HT1080 (cell line): ENCODE measurements around the gene DNM3. TPM values are rescaled to one million over a fixed set of nuclear protein-coding genes. Genes with fewer than 3 reads are reported as not detected.
"Not testable (repeated sequence)": the region's sequence is repeated elsewhere in the genome, so short reads cannot be mapped to it uniquely, and the experiment has no call there.

Experiments used
- DNase-seq: peaks from one replicate; pipeline ENCODE4 v3.0.0-alpha.2; 2015; ENCODE audit warnings: low read depth
- total RNA-seq: library from RNA; depleted of rRNA; stranded (reverse); fragments of >200 nt; shearing (Covaris generic); gene quantifications from 2 replicates; pipeline ENCODE4 v1.2.3, GENCODE V29; 2014

The DNM3 gene
- total RNA-seq, 1 experiment from 2014 or later: 1.8 TPM

- DNase-seq: no peak
Measured at GRCh38 chr1:172273647-172274396, 432.5 kb downstream of the DNM3 start.

GRCh38 chr1:172275478-172275877 is 434.2 kb downstream of the DNM3 start:
- no peak for DNase-seq

DNA sequence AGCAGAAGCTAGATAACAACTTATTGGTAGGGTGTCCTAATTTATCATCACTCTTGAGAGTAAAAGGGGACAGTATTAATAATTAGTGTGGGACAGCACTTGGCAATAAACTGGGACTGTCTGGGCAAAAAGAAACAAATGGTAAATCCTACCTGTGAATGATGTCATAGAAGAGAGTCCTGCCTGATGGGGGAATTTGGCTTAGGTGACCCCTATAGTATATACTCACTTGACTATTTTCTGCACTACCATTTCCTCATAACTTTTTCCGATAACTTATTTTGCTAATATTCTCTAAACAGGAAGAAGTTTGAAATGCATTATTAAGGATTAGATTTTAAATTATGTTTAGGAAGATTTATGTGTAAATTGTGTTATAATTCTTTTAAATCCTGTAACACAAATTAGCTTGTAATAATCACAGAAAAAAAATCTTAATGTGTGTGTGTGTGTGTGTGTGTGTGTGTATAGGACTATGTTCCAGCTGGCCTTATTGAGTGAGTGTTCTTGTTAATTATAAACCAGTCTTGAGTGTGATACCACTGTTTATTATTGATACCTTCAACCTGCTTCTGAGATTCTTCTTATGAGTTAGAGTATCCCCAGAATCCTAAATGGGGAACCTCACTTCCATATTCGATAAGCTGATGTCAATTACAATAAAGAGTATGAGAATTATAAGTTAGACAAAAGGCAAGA is 435.0 kb downstream of the DNM3 start:
- no peak for DNase-seq

- no peak for DNase-seq
Measured at GRCh38 chr1:172277275-172277674, 436.0 kb downstream of the DNM3 start.

DNA sequence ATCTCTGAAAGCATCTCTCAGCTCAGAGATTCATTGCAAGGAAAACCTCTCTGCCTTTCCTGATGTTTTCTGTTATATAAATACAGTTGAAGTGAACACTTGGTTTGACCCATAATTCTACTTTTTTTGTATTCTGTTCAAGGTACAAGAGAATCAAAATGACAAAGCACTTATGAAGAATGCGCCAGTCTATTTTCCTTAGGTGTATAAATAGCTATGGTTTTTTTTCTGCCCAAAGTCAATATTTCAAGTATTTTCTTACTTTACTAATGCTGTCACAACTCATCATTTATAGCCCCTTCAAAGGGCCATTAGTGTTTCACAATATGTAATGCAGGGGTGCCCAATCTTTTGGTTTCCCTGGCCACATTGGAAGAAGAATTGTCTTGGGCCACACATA is 436.7 kb downstream of the DNM3 start:
- no peak for DNase-seq

- DNase-seq: peak; percentile 32
Measured at GRCh38 chr1:172278478-172278877, 437.2 kb downstream of the DNM3 start.

DNA sequence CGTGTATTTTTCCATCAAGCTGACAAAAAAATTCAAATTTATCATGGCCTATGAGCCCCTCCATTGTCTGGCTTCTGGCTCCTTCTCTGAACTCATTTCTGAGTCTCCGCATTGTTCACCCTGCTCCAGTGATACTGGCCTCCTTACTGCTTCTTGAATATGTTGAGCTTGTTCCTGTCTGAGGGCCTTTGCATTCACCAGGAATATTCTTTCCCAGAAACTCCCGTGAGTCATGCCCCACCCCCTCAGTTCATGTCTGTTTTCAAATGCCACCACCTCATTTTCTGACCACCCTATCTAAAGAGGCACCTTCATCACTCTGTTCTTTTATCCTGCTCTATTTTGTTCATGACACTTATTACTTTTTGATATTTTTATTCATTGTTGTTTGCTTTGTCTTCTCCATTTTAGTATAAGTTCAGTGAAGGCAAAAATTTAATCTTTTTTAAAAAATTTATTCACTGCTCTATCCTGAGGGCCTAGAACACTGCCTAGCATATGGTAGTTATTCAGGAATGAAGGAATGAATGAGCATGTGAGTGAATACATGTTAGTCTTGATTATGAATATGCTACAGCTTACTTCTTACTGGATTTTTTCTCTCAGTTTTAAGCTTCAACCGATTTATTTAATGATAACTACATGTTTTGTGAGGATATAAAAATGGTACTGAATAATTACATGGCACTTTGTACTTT is 438.8 kb downstream of the DNM3 start:
- DNase-seq: peak; percentile 44

DNA sequence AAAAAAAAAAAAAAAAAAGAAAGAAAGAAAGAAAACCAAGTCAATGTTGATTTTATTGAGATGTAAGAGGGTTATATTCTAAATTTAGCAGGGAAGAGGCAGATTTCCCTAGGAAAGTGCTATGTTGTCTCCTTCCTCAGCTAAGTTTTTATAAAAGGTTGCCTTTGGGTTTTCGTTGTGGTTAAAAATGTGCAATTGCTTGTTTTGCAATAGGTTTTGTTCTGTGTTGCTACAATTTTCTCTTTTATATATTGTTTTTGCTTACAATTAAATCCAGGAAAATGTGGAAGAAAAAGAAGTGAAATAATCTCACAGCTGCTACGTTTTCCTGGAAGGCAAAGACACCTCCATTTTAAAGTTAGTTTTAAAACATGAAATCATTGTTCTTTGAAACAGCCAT is 442.5 kb downstream of the DNM3 start:
- DNase-seq: no peak

DNA sequence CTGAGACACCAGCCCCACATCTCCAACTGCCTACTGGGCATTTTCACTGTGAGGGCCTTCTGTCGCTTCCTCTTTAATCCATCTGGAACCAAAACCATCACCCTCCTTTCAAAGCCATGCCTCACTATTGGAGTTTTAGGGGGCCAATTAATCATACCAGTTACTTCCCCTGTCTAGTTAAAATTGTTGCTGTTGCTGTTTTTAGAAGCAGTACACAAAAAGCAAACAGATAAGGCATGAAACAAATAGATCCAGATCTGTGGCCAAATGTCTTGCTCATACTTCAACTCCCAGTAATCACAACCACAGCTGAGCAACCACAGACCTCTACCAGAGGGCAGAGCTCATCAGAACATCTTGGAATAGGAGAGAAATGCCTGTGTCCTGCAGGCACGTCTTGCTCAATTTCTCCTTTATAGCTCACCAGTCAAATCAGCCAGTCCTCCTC is 445.4 kb downstream of the DNM3 start:
- DNase-seq: peak; percentile 63

- DNase-seq: peak; percentile 4
Measured at GRCh38 chr1:172287208-172287607, 445.9 kb downstream of the DNM3 start.

DNA sequence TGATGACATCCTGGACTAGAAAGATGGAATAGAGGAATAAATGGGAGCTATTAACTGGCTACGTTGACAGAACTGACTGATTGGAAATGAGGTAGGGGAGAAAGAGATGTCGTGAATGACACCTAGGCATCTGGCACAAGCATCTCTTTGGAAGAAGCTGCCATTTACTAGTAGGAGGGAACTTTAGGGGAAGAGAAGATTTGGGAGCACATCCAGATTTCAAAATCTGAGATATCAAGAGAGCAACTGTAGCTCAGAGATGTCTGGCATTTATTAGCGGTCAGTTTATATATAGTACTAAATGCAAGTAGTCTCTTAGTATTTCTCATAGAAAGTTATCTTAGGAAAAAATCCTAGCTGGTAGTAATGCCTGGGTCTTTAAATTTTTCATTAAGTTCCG is 447.3 kb downstream of the DNM3 start:
- no peak for DNase-seq

DNA sequence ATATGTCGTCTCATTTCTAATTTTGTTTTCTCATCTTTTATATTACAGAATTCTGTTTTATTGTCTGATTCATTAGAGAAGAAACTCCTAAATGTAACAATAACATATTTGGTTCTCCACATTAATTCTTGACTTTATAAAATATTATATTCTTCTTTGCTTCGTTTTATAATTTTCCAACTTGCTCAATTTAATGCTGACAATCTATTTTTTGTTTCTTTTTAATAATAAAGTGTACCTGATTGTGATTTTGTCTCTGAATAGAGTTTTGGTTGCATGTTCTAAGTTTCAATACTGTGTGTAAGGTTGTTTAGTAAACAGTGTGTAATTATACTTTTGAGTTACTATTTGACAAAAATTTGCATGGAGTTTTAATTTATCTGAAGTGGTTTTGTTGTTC is 448.1 kb downstream of the DNM3 start:
- DNase-seq: no peak

DNA sequence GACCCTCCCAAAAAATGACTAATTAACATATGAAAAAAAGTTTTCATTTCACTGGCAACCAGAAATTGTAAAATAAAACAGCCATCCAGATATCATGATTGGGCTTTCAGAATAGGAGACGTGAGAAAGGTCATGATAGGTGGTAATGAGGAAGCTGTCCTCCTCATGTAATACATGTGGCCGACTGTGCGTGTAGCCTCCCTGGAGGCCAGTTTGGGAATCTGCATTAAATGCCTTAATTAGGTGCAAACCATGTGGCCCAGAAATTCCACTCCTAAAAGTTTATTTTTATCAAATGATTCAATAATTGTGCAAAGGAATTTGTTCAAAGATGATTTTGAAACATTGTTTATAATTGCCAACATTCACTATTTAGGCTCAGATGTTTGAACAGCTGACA is 451.5 kb downstream of the DNM3 start:
- DNase-seq: no peak

DNA sequence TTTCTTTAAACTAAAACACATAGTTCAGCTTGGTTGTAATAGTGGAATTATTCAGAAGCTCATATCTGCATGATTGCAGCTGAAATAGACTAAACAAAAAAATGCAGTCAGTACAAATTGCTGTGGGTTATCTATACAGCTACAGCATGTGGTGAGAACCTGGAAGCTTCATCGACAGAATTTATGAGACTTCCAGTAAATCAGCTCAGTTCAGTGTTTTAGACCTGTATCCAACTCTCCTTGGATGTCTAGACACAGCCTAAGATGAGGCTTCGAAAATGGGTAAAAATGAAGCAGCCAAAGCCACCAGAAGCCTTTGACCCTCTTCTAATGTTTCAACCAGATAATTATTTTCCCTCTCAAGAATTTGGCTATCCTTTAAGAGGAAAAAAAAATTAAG is 452.1 kb downstream of the DNM3 start:
- no peak for DNase-seq

GRCh38 chr1:172298141-172298540 is 456.8 kb downstream of the DNM3 start:
- peak; percentile 16 for DNase-seq

DNA sequence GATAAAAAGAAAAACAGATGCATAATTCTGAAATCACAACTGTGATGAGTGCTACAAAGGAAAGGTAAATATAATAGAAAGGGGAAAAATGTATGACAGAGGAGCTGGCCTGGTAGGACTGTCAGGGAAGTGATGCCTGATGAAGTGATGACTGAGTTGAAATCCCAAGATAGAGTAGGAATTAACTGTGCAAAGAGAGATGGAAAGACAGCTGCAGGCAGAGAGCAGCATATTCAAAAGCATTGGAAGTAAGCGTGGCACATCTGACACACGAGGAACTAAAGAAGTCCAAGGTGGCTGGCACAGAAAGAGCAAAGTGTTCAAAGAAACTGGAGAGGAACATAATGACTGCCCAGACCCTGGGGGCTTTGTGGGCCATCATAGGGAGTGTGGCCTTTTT is 457.6 kb downstream of the DNM3 start:
- DNase-seq: no peak

DNA sequence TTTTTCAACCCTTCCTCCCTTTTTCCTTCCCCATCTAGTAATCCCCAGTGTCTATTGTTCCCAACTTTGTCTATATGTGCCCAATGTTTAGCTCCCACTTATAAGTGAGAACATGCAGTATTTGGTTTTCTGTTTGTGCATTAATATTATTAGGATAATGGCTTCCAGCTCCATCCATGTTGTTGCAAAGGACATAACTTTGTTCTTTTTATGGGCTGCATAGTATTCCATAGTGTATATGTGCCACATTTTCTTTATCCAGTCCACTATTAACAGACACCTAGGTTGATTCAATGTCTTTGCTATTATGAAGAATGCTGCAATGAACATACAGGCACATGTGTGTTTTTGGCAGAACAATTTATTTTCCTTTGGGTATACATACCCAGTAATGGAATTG is 458.2 kb downstream of the DNM3 start:
- no peak for DNase-seq

GRCh38 chr1:172307508-172307907 is 466.2 kb downstream of the DNM3 start:
- DNase-seq: not testable (repeated sequence)

DNA sequence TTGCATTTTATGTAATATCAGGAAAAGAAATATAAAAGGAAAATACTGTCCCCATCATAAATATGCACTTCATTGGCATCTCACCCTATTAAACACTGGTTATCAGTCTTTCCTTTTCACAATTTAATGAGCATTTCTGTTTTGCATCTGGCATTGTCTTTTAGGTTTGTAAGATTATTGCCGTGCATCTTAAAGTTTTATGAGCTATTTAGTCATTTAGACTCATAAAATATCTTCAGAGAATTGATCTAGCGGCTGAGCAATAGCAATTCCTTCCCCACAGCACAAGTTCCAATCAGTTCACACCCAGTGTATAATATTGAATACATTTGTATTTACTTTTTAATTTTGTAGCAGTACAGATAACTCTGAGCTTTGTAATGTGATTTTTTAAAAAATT is 466.8 kb downstream of the DNM3 start:
- no peak for DNase-seq

DNA sequence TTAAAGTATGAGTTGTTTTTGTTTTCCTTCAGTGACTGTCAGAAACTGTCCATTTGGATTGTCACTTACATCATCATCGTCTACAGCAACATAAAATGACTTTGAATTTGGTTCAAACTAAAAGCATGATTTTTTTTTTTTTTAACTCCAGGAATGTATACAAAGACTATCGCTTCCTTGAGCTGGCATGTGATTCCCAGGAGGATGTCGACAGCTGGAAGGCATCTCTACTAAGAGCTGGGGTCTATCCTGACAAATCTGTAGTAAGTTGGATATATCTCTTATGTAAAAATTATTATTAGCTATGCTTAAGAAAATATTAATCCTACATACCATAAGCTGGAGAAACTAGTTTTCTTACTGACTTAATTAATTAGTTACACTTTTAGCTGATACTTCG is 467.3 kb downstream of the DNM3 start:
- no peak for DNase-seq

DNA sequence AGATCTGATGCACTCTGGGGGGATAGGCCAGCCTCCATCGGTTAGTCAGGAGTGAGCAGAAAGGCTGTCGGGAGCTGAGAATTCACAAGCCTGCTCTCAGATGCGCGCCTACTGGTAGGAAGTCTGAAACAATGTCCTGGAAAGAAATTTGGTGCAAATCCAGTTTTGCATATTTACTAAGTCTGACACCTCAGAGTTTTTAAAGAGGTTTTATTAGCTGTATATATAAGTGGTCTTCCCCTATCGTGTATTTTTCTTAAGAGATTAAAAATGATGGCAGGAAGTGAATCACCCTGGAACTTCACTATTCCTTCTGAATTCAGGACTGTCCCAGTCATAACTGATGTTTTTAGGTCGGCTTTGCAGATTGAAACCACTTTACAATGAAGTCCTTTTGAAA is 479.4 kb downstream of the DNM3 start:
- DNase-seq: peak; percentile 69

- no peak for DNase-seq
Measured at GRCh38 chr1:172321451-172321850, 480.2 kb downstream of the DNM3 start.
